Globus pallidus (tissue), 1 donor: Measurements from ENCODE around the gene DBH.
A peak's percentile ranks its signal among the peaks of the same experiment; 100 is the strongest.

Source experiments
- DNase-seq: peaks from one replicate; pipeline ENCODE4 v3.0.0-alpha.2; 2015; ENCODE audit warnings: low spot score

Gene DBH

GRCh38 chr9:133684121-133684935 lies 48.2 kb downstream of the DBH start:
- peak; percentile 78 for DNase-seq

DNA sequence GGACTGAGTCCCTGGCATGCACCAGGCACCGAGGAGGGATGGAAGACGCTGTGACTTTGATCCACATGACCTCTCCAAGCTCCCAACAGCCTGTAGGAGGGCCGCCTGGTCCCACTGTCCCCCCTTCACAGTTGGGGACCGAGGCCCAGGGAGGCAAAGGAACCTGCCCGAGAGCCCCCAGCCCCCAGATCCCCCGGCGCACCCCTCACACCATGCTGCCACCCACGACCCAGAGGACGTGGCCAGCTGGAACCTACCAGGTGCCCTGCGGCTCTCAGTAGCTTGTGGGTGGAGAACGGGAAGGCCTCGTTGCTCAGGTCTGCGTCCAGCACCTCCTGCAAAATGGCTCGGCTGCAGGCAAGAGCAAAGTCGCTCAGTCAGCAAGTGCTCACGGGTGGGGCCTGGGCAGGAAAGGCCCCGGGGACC lies 48.8 kb downstream of the DBH start:
- no peak for DNase-seq

DNA sequence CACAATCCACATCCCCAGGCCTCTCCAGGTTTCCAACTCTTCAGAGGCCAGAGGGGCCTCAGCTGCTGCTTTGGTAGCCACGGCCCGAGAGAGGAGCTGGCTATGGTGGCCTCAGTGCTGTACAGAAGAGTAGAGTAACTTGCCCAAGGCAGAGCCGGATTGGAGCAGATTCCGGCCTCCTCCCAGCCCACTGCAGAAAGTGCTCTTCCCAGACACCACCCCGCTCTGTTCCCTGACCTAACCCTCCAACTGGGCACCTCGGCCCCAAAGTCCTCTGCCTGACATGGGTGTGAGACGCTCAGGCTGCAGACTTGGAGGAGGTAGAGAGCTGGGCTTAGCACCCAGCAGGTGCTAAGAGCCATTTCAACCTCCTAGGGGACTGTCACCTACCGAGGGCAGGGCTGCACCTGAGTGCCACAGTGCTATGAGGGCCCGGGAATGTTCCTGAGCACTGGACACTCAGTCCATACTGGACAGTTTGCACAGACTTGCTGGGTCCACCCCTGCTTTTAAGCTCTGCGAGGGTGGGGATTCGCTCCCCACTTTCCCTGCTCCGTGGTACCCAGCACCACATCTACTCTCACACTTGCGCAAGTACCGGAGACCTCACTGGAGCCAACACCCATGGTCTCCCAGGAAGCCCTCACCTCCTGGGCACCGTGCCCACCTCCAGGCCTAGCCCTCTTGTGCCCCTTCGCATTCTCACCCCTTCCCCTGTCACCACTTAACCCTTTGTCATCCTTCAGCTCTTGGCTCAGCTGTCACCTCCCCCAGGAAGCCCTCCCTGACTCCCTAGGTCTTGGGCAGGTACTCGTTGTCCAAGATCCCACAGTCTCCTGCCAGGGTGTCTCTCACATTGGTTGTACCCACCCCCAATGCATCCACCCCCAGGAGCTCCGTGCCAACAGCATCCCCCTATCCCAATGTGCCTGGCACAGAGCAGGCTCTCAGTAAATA lies 49.8 kb downstream of the DBH start:
- DNase-seq = no peak

- no peak for DNase-seq
Measured at GRCh38 chr9:133686642-133687575, 50.7 kb downstream of the DBH start.

DNA sequence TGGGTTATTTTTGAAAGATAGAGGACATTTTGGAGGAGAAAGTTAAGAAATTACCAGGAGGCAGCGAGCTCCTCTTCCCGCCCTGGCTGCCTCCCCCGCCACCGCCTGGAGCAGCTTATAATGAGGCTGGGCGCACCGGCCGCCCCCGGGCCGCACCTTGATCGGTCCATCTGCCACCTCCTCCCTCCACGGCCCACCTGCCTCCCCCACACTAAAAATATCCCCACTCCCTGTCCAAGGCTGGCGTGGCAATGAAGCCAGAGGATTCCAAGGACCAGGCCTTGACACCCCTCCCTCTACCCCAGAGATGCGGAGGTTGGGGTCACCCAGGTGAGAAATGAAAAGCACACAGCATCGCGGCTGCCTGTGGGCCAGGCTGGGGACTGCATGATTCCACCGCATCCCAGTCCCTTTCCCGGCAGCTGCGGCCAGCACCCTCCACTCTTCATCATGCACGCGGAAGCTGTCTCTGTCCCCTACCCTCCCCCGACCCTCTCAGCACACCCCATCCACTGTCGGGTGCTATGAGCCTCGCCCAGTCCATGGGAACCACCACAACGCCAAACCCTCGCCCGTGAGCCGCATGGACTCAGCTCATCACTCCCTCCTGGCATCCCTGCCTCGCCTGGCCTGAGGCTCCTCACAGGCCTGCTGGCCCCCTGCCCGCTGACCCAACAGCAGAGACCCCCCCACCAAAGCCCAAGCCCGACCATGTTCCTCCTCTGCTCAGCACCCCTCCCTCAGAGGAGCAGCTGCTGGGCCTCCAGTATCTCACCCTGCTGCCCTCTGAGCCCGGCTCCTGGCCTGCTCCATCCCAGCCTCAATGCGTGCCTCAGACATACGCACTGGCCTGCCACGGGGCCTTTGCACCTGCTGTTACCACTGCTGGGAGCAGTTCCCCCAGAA lies 51.9 kb downstream of the DBH start:
- no peak for DNase-seq

GRCh38 chr9:133689151-133689763 lies 53.1 kb downstream of the DBH start:
- no peak for DNase-seq

DNA sequence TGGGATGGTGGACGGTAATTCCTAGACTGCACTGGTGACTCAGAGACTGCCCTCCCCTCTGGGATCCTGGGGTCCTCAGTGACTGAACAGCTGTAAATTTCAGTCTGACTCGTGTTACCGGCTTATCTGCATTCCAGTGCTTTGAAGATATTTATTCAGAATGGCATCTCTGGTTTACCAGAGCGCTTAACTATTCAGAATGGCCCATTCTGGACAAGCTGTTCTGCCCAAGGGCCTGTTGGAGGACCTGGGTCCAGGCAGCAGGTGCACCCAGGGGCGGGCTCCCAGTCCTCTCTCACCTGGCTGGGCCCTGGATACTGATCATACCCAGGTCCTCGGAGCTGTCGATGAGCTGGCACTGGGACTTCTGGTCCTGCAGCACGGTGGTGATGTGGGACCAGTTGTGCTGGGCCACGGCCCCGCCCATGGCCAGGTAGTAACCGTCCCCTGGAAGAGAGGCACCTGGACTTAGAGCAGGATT lies 54.0 kb downstream of the DBH start:
- DNase-seq = no peak

DNA sequence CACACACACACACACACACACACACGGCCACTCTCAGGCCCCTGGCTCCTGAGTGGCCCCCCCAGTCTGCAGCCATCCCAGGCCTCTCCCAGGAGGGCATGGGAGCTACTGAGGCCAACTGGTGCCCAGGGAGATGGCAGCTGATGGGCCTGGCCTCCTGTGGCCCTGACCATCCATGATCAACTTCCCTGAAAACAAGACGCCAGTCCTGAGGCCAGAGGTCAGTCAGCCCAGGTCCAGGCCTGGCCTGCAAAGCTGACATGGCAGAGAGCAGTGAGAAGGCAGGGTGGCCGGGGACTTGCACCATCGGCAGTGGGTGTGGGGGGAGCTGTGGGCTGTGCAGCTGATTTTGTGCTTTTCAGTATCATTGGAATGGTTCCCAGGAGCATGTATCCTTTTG lies 55.0 kb downstream of the DBH start:
- no peak for DNase-seq

GRCh38 chr9:133691626-133692363 lies 55.6 kb downstream of the DBH start:
- DNase-seq = no peak

DNA sequence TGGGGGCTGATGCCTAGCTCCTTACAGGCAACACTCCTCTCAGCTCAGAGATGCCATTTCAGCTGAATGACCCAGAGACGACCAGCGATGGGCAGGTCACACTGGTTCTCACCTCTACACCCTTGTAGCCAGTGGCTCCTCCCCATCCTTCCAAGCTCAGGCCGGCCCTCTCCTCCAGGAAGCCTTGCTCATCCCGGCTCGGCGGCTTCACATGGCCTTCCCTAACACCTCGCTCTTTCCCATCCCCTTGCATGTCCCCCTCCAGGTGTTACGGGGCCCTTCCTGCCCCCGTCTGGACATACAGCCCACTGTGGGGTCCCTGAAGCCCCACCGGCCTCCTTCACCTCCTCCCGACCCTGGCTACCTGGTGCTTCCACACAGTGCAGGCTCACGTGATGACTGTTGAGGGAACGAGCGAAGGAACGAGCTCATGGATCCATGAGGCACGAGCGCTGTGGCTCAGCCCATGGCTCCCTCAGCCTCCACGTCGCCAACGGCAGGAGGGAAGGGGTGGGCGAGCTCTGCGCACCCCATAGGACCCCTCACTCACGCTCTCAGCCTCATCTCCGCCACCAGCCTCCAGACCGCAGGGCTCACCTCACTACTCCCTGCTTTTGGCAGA lies 56.3 kb downstream of the DBH start:
- DNase-seq = no peak

- DNase-seq = no peak
Measured at GRCh38 chr9:133693116-133693515, 57.0 kb downstream of the DBH start.

GRCh38 chr9:133693703-133694529 lies 57.8 kb downstream of the DBH start:
- no peak for DNase-seq

- DNase-seq = no peak
Measured at GRCh38 chr9:133694686-133695085, 58.5 kb downstream of the DBH start.

GRCh38 chr9:133696071-133696472 lies 59.9 kb downstream of the DBH start:
- no peak for DNase-seq

DNA sequence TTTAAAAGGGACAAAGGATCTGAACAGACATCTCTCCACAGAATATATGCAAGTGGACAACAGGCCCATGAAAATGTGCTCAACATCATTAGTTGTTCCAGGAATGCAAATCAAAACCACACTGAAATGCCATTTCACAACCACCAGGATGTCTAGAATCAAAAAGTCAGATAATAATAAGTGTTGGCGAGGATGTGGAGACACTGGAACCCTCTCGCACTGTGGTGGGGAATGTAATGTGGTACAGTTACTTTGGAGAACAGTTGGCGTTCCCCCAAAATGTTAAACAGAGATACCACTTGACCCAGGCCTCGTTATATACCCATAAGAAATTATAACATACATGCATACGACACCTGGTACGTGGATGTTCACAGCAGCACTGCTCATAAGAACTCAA lies 63.4 kb downstream of the DBH start:
- no peak for DNase-seq

DNA sequence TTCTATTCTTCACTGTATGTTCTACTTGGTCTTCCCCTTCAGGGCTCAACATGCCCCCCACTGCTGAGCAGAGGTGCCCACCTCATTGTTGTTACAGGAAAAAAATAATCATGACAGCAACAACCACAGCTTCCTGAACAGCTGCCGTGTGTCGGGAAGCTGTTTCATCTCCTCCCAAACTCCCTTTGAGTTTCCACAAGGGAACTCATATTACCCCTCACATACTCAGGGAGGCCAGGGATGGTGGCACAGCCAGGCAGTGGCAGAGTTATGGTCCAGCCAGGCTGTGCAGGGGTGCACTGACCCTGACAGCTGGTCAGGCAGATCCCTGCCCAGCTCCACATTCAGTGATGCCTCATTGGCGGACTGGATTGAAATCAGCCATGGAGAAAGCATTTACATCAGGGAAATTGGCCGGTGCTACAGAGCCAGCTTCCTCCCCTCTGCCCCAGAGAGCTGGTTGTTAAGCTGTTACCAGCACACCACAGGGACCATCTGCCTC lies 64.7 kb downstream of the DBH start:
- DNase-seq = peak; percentile 41

DNA sequence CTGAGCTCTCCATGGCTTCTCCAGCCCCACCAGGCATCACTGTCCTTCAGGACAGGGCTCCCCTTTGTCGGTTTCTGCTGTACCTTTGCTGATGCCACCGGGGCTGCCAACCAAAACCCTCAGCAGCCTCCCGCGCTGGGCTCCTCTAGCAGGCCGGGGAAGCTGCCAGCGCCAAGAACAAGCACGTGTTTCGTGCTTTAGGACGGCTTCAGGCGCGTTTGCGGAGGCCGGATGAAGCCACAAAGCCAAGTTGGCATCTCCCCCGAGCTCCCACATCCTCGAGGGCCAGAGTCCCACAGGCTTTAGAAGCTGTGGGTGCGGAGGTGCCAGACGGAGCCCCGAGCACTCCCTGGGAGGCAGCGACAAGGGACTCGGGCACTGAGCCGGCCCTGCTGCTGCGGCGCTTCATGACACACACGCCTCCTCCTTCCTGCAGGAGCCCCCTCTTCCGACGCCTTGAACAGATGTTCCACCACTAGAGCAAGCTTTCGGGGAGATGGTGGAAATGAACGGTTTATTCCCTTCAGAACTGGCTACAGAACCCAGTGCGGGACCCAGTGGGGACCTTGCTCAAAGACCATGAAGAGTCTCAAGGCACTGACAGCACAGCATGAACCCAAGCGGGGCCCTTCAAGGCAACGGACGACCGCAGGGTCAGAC lies 65.3 kb downstream of the DBH start:
- DNase-seq = peak; percentile 54
